Astrocyte (in vitro differentiated cells and primary cell): ENCODE data around the gene CRYBG3.

ENCODE experiments used
- CTCF ChIP-seq: IDR thresholded peaks from 2 replicates; pipeline ENCODE4 v1.5.1; 2011; ENCODE audit warnings: low read depth, mild to moderate bottlenecking, inconsistent platforms, low read length, moderate library complexity; ENCODE audit not compliant: insufficient read depth
- EZH2 ChIP-seq: IDR thresholded peaks from 2 replicates; pipeline ENCODE4 v1.6.1; 2012; ENCODE audit warnings: mild to moderate bottlenecking, low read length, inconsistent platforms; ENCODE audit not compliant: insufficient read depth

GRCh38 chr3:97823046-97824004, 1.5 kb downstream of the CRYBG3 start:
- TF ChIP-seq CTCF (no peak), EZH2 (no peak)
